IgD-negative memory B cell (primary cell): Measurements from ENCODE around the gene RAI14. TPM values are rescaled to one million over a fixed set of nuclear protein-coding genes. Genes with fewer than 3 reads are reported as not detected.
A peak's percentile ranks its signal among the peaks of the same experiment; 100 is the strongest.
"Not testable (repeated sequence)": the region's sequence is repeated elsewhere in the genome, so short reads cannot be mapped to it uniquely, and the experiment has no call there.

Experiments
- H3K27ac Mint-ChIP-seq, 3 donors: one replicate each; pipeline ENCODE4 v1.8.0; 2020 to 2022; ENCODE audit warnings: mild to moderate bottlenecking in 3 of 3, mixed read lengths in 3 of 3, moderate library complexity in 1 of 3
- H3K27me3 Mint-ChIP-seq: one replicate; pipeline ENCODE4 v1.8.0; 2021; ENCODE audit warnings: mixed read lengths
- H3K36me3 Mint-ChIP-seq: one replicate; pipeline ENCODE4 v1.8.0; 2020; ENCODE audit warnings: mild to moderate bottlenecking, mixed read lengths
- H3K4me1 Mint-ChIP-seq, 3 donors: one replicate each; pipeline ENCODE4 v1.8.0; 2020 to 2022; ENCODE audit warnings: mixed read lengths in 3 of 3, mild to moderate bottlenecking in 1 of 3
- H3K4me3 Mint-ChIP-seq, 4 donors: one replicate each; pipeline ENCODE4 v1.8.0; 2020 to 2022; ENCODE audit warnings: mild to moderate bottlenecking in 4 of 4, mixed read lengths in 4 of 4, moderate library complexity in 3 of 4
- H3K9me3 Mint-ChIP-seq, 3 donors: one replicate each; pipeline ENCODE4 v1.8.0; 2020 to 2021; ENCODE audit warnings: mixed read lengths in 3 of 3, mild to moderate bottlenecking in 1 of 3
- polyA plus RNA-seq: library from polyadenylated mRNA; unstranded; fragments of 300-500 nt; fragmentation: Illumina TruSeq; gene quantifications from one replicate; pipeline ENCODE4 v1.2.3, GENCODE V29; 2021

Gene RAI14
- polyA plus RNA-seq, 1 donor from 2014 or later = 1.2 TPM

GRCh38 chr5:34759213-34759612 is 103.1 kb downstream of the RAI14 start:
- not testable (repeated sequence) for H3K4me3 Mint-ChIP-seq, H3K36me3 Mint-ChIP-seq, H3K4me1 Mint-ChIP-seq, H3K9me3 Mint-ChIP-seq, H3K27ac Mint-ChIP-seq, H3K27me3 Mint-ChIP-seq

- H3K27ac Mint-ChIP-seq = no peak overlapping the region
- peaks cover 3% of the 10 kb centered on the region for H3K27me3 Mint-ChIP-seq
- peaks cover 4 to 5% (median 4%) of the 10 kb centered on the region in 3 donors for H3K9me3 Mint-ChIP-seq
- H3K36me3 Mint-ChIP-seq = peaks cover 2% of the 10 kb centered on the region
- no peak overlapping the region for H3K4me3 Mint-ChIP-seq
- no peaks in the 10 kb centered on the region for H3K4me1 Mint-ChIP-seq
Observed at GRCh38 chr5:34765662-34766061, 109.5 kb downstream of the RAI14 start.

GRCh38 chr5:34767180-34767579 is 111.1 kb downstream of the RAI14 start:
- no peak overlapping the region for H3K4me3 Mint-ChIP-seq
- H3K4me1 Mint-ChIP-seq = peaks cover 0 to 3% (median 0%) of the 10 kb centered on the region in 3 donors
- H3K27ac Mint-ChIP-seq = no peak overlapping the region
- H3K27me3 Mint-ChIP-seq = peaks cover 4% of the 10 kb centered on the region
- H3K9me3 Mint-ChIP-seq = peaks cover 4 to 5% (median 4%) of the 10 kb centered on the region in 3 donors
- H3K36me3 Mint-ChIP-seq = peaks cover 2% of the 10 kb centered on the region

GRCh38 chr5:34770486-34770885 is 114.4 kb downstream of the RAI14 start:
- Mint-ChIP-seq H3K36me3 (peaks cover 2% of the 10 kb centered on the region), H3K27ac (no peak overlapping the region), H3K4me3 (peak overlapping the region in 1 of 4 donors; percentile 43), H3K4me1 (peaks cover 0 to 3% (median 0%) of the 10 kb centered on the region in 3 donors), H3K27me3 (peaks cover 15% of the 10 kb centered on the region), H3K9me3 (peaks cover 3 to 8% (median 7%) of the 10 kb centered on the region in 3 donors)

- peaks cover 0 to 3% (median 0%) of the 10 kb centered on the region in 3 donors for H3K4me1 Mint-ChIP-seq
- H3K4me3 Mint-ChIP-seq = no peak overlapping the region
- H3K27me3 Mint-ChIP-seq = peaks cover 15% of the 10 kb centered on the region
- no peak overlapping the region for H3K27ac Mint-ChIP-seq
- peaks cover 5 to 11% (median 7%) of the 10 kb centered on the region in 3 donors for H3K9me3 Mint-ChIP-seq
- peaks cover 2% of the 10 kb centered on the region for H3K36me3 Mint-ChIP-seq
Observed at GRCh38 chr5:34771076-34771475, 114.9 kb downstream of the RAI14 start.

- H3K4me1 Mint-ChIP-seq = peaks cover 0 to 3% (median 0%) of the 10 kb centered on the region in 3 donors
- H3K27ac Mint-ChIP-seq = no peak overlapping the region
- peaks cover 5 to 7% (median 6%) of the 10 kb centered on the region in 3 donors for H3K9me3 Mint-ChIP-seq
- H3K27me3 Mint-ChIP-seq = peaks cover 15% of the 10 kb centered on the region
- no peak overlapping the region for H3K4me3 Mint-ChIP-seq
- no peaks in the 10 kb centered on the region for H3K36me3 Mint-ChIP-seq
Observed at GRCh38 chr5:34772267-34773098, 116.4 kb downstream of the RAI14 start.

GRCh38 chr5:34774139-34774538 is 118.0 kb downstream of the RAI14 start:
- Mint-ChIP-seq H3K4me3 (no peak overlapping the region), H3K36me3 (no peaks in the 10 kb centered on the region), H3K4me1 (peaks cover 0 to 3% (median 0%) of the 10 kb centered on the region in 3 donors), H3K9me3 (peaks cover 5 to 7% (median 6%) of the 10 kb centered on the region in 3 donors), H3K27me3 (peaks cover 15% of the 10 kb centered on the region), H3K27ac (no peak overlapping the region)

GRCh38 chr5:34774678-34775077 is 118.5 kb downstream of the RAI14 start:
- not testable (repeated sequence) for H3K9me3 Mint-ChIP-seq, H3K36me3 Mint-ChIP-seq, H3K4me3 Mint-ChIP-seq, H3K4me1 Mint-ChIP-seq
- Mint-ChIP-seq H3K27ac (peak overlapping the region in 1 of 3 donors; percentile 8), H3K27me3 (peaks cover 15% of the 10 kb centered on the region)

- peaks cover 13% of the 10 kb centered on the region for H3K27me3 Mint-ChIP-seq
- H3K4me3 Mint-ChIP-seq = no peak overlapping the region
- no peak overlapping the region for H3K27ac Mint-ChIP-seq
- peaks cover 0 to 3% (median 0%) of the 10 kb centered on the region in 3 donors for H3K4me1 Mint-ChIP-seq
- peaks cover 5 to 7% (median 6%) of the 10 kb centered on the region in 3 donors for H3K9me3 Mint-ChIP-seq
- H3K36me3 Mint-ChIP-seq = no peaks in the 10 kb centered on the region
Observed at GRCh38 chr5:34775886-34776285, 119.8 kb downstream of the RAI14 start.

GRCh38 chr5:34778091-34778850 is 122.1 kb downstream of the RAI14 start:
- H3K27me3 Mint-ChIP-seq = peaks cover 5% of the 10 kb centered on the region
- H3K4me1 Mint-ChIP-seq = no peaks in the 10 kb centered on the region
- no peak overlapping the region for H3K27ac Mint-ChIP-seq
- H3K4me3 Mint-ChIP-seq = no peak overlapping the region
- peaks cover 5 to 17% (median 14%) of the 10 kb centered on the region in 3 donors for H3K9me3 Mint-ChIP-seq
- H3K36me3 Mint-ChIP-seq = no peaks in the 10 kb centered on the region

GRCh38 chr5:34783892-34784291 is 127.8 kb downstream of the RAI14 start:
- not testable (repeated sequence) for H3K4me1 Mint-ChIP-seq, H3K36me3 Mint-ChIP-seq, H3K27me3 Mint-ChIP-seq, H3K27ac Mint-ChIP-seq, H3K4me3 Mint-ChIP-seq
- H3K9me3 Mint-ChIP-seq = peaks cover 3 to 19% (median 7%) of the 10 kb centered on the region in 3 donors

GRCh38 chr5:34787035-34787434 is 130.9 kb downstream of the RAI14 start:
- H3K36me3 Mint-ChIP-seq = no peaks in the 10 kb centered on the region
- H3K4me3 Mint-ChIP-seq = no peak overlapping the region
- H3K27me3 Mint-ChIP-seq = no peaks in the 10 kb centered on the region
- peaks cover under 1 to 15% (median 3%) of the 10 kb centered on the region in 3 donors for H3K9me3 Mint-ChIP-seq
- H3K4me1 Mint-ChIP-seq = peaks cover 0 to 4% (median 3%) of the 10 kb centered on the region in 3 donors
- H3K27ac Mint-ChIP-seq = no peak overlapping the region

GRCh38 chr5:34789021-34789531 is 132.9 kb downstream of the RAI14 start:
- peaks cover 0 to 8% (median 3%) of the 10 kb centered on the region in 3 donors for H3K9me3 Mint-ChIP-seq
- no peaks in the 10 kb centered on the region for H3K36me3 Mint-ChIP-seq
- peak overlapping the region in 1 of 4 donors; percentile 7 for H3K4me3 Mint-ChIP-seq
- peaks cover 0 to 4% (median 3%) of the 10 kb centered on the region in 3 donors for H3K4me1 Mint-ChIP-seq
- H3K27ac Mint-ChIP-seq = no peak overlapping the region
- no peaks in the 10 kb centered on the region for H3K27me3 Mint-ChIP-seq

GRCh38 chr5:34789639-34790038 is 133.5 kb downstream of the RAI14 start:
- no peak overlapping the region for H3K27ac Mint-ChIP-seq

GRCh38 chr5:34790069-34790468 is 133.9 kb downstream of the RAI14 start:
- Mint-ChIP-seq H3K4me3 (no peak overlapping the region), H3K36me3 (peaks cover under 1% of the 10 kb centered on the region), H3K4me1 (peaks cover 0 to 4% (median 3%) of the 10 kb centered on the region in 3 donors), H3K27me3 (no peaks in the 10 kb centered on the region), H3K9me3 (peaks cover 0 to 8% (median 3%) of the 10 kb centered on the region in 3 donors), H3K27ac (no peak overlapping the region)

More at GRCh38 chr5:34789639-34790038, 133.5 kb downstream of the RAI14 start:
- no peaks in the 10 kb centered on the region for H3K36me3 Mint-ChIP-seq
- peaks cover 0 to 8% (median 3%) of the 10 kb centered on the region in 3 donors for H3K9me3 Mint-ChIP-seq
- H3K4me1 Mint-ChIP-seq = peaks cover 0 to 4% (median 3%) of the 10 kb centered on the region in 3 donors
- H3K4me3 Mint-ChIP-seq = no peak overlapping the region
- no peaks in the 10 kb centered on the region for H3K27me3 Mint-ChIP-seq
